ENCODE results near the gene CCNDBP1.

GRCh38 chr15:43238671-43239131 lies 53.5 kb downstream of the CCNDBP1 start:
- no peak for TF ChIP-seq E2F5 (CRISPR knock-in tag; IDR thresholded peaks at IDR 0.05)
- TF ChIP-seq CTCF (IDR thresholded peaks at IDR 0.05) = no peak
- TF ChIP-seq NFYB (CRISPR knock-in tag; conservative IDR thresholded peaks at IDR 0.05; ENCODE audit: low read depth) = no peak
- no peak for TF ChIP-seq ZNF138 (CRISPR knock-in tag; conservative IDR thresholded peaks at IDR 0.05)
- TF ChIP-seq NR3C1 (CRISPR knock-in tag; conservative IDR thresholded peaks at IDR 0.05; ENCODE audit: low read depth) = no peak
- TF ChIP-seq ZNF263 (CRISPR knock-in tag; IDR thresholded peaks at IDR 0.05; ENCODE audit: low read depth) = no peak
- TF ChIP-seq STAT6 (CRISPR knock-in tag; conservative IDR thresholded peaks at IDR 0.05; ENCODE audit: low read depth) = no peak
- no peak for TF ChIP-seq RELA (CRISPR knock-in tag; IDR thresholded peaks at IDR 0.05; ENCODE audit: borderline replicate concordance)

Data from WTC11 (cell line).